ENCODE results near the gene PGAP1. TPM values are rescaled to one million over a fixed set of nuclear protein-coding genes. Genes with fewer than 3 reads are reported as not detected.

Gene PGAP1
- total RNA-seq, 1 donor from 2014 or later, result 45.1 TPM

DNA sequence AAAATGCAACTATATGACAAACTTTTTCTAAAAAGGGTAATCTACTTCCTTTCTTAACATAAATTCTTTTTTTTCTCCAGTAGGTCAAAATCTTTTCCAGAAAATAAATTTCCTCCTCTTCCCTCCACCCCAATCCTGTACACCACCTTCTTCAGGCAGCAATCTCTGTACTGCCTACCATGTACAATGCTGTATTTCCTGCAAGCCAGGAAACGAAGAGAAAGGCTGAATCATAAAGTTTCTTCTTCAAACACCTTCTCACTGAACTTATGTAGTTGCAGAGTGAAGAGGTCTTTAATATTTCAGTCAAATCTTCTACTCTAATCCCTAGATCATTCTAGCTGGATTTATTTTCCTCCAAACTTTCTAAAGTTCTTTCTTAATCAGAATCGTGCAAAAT is 99.2 kb downstream of the PGAP1 start:
- Mint-ChIP-seq H3K36me3 (peaks cover 4% of the 10 kb centered on the region), H3K4me1 (ENCODE audit: unreplicated experiment) (no peaks in the 10 kb centered on the region), H3K27ac (no peak overlapping the region), H3K9me3 (no peaks in the 10 kb centered on the region), H3K27me3 (no peaks in the 10 kb centered on the region), H3K4me3 (no peak overlapping the region)
- no peak for DNase-seq (ENCODE audit: extremely low spot score, unreplicated experiment)
- TF ChIP-seq, protein P1, sequence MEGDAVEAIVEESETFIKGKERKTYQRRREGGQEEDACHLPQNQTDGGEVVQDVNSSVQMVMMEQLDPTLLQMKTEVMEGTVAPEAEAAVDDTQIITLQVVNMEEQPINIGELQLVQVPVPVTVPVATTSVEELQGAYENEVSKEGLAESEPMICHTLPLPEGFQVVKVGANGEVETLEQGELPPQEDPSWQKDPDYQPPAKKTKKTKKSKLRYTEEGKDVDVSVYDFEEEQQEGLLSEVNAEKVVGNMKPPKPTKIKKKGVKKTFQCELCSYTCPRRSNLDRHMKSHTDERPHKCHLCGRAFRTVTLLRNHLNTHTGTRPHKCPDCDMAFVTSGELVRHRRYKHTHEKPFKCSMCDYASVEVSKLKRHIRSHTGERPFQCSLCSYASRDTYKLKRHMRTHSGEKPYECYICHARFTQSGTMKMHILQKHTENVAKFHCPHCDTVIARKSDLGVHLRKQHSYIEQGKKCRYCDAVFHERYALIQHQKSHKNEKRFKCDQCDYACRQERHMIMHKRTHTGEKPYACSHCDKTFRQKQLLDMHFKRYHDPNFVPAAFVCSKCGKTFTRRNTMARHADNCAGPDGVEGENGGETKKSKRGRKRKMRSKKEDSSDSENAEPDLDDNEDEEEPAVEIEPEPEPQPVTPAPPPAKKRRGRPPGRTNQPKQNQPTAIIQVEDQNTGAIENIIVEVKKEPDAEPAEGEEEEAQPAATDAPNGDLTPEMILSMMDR (conservative IDR thresholded peaks at IDR 0.05), result no peak

DNA sequence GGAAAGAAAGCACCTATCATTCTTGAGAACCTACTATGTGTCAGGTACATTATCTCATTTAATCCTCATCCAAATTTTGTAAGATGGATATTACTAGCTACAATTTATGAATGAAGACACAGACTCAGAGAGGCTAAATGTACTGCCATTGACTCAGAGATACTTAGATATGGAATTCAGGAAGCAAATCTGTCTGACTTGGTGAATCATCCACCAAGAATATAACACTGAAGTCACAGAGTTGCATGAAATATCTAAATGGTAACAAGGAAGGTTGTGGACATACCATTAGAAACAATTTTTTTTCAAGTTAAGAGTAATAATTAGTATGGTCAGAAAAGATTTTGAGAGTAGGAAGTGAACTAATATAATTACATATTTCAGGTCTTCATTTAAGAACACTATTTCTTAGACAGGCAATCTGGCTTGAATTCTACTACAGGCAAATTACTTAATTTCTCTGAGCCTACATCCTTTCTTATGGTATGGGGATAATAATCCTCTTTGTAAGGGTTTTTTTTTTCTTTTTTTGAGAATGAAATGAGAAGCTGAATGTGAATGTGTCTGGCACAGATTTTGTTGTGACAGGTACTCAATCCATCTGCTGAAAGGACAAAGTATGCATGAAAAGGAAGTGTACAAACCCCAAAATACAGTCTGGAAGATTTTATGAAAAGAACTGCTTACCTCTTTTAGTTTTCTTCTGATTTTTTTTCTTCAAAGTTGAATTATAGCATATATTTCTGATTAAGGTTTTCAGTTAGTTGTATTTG is 102.6 kb downstream of the PGAP1 start:
- H3K36me3 Mint-ChIP-seq, result no peaks in the 10 kb centered on the region
- peak overlapping the region; percentile 46 for H3K27ac Mint-ChIP-seq
- DNase-seq (ENCODE audit: extremely low spot score, unreplicated experiment), result no peak
- TF ChIP-seq, protein P1 (conservative IDR thresholded peaks at IDR 0.05), result no peak
- no peak overlapping the region for H3K4me3 Mint-ChIP-seq
- peaks cover 11% of the 10 kb centered on the region for H3K9me3 Mint-ChIP-seq
- H3K4me1 Mint-ChIP-seq (ENCODE audit: unreplicated experiment), result no peaks in the 10 kb centered on the region
- H3K27me3 Mint-ChIP-seq, result no peaks in the 10 kb centered on the region

DNA sequence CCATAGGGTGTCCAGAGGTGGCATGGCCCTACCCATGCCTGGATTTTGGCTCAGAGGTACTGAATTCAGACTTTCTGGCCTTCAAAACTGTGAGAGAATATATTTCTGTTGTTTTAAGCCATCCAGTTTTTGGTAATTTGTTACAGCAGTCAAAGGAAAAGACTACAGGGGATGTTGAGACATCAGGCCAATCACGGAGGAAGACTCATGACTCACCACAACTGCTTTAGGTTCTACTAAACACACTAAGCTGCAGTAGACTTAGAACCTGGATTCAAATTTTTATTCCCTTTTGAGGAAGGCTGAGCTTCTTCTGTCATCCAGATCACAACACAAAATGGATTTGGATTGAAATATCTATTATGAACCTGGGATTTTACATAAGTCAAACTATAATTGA is 105.3 kb downstream of the PGAP1 start:
- Mint-ChIP-seq H3K9me3 (peaks cover 18% of the 10 kb centered on the region), H3K4me3 (no peak overlapping the region), H3K4me1 (ENCODE audit: unreplicated experiment) (no peaks in the 10 kb centered on the region), H3K36me3 (no peaks in the 10 kb centered on the region), H3K27ac (no peak overlapping the region), H3K27me3 (no peaks in the 10 kb centered on the region)
- DNase-seq (ENCODE audit: extremely low spot score, unreplicated experiment), result no peak
- TF ChIP-seq, protein P1 (conservative IDR thresholded peaks at IDR 0.05), result no peak

DNA sequence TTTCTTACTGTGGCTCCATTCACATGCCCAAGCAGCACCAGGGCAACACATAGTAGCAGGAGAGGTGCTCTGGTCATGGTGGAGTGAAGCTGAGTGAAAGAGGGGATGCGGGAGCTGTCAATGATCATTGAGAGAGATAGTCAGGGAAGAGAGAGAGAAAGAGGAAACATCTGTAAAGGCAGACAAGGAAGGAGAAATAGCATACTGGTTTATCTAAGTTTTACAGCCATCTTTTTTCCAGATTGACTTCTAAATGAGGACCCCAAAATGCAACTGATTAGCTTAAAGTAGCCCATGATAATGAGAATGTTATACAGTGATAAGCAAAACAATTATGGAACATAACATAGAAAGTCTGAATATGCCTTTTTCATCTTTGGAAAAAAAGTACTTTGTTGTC is 117.2 kb downstream of the PGAP1 start, which contains the start of gene C2orf66:
Gene C2orf66 (minus strand): TSS at position 96 of the 400 bp plus-strand sequence. CDS start 19 bp downstream, at position 77.
- Mint-ChIP-seq H3K4me3 (no peak within 1 kb of the TSS), H3K27ac (no peak within 1 kb of the TSS), H3K27me3 (peaks cover 18% of the 10 kb centered on the region), H3K36me3 (no peaks in the 10 kb centered on the region), H3K4me1 (ENCODE audit: unreplicated experiment) (no peaks in the 10 kb centered on the region), H3K9me3 (no peaks in the 10 kb centered on the region)
- TF ChIP-seq, protein P1 (conservative IDR thresholded peaks at IDR 0.05), result no peak
- DNase-seq (ENCODE audit: extremely low spot score, unreplicated experiment), result no peak

DNA sequence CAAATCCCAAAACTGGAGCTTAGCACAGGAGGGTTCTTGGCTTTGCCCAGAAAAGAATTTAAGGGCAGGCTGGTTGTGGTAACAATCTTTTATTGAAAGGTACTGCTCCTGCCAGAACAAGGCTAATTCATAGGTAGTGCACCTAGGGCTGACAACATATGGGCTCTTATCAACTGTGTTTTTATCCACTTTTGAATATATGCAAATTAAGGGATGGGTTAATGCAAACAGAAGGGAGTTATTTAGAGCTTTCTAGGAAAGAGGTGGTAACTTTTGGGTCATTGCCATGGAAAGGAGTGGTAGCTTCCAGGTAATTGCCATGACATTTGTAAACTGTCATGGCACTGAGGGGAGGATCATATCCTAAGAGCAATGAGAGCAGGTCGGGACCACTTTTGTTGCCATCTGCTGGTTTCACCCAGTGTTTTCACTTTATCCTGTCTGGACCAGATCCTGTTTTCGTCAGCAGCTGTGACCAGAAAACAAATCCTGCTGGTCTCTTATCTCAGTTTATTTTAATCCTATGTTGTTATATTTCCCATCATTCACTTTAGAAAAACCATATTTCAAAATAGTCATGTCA is 118.3 kb downstream of the PGAP1 start:
- Mint-ChIP-seq H3K4me1 (ENCODE audit: unreplicated experiment) (no peaks in the 10 kb centered on the region), H3K4me3 (no peak overlapping the region), H3K27ac (no peak overlapping the region), H3K9me3 (no peaks in the 10 kb centered on the region), H3K36me3 (no peaks in the 10 kb centered on the region), H3K27me3 (peaks cover 22% of the 10 kb centered on the region)
- no peak for DNase-seq (ENCODE audit: extremely low spot score, unreplicated experiment)
- TF ChIP-seq, protein P1 (conservative IDR thresholded peaks at IDR 0.05), result no peak

Data from type B pancreatic cell (in vitro differentiated cells).